Mammary epithelial cell (primary cell): Measurements from ENCODE around the gene SIK3.

Experiments used
- EZH2 ChIP-seq: IDR thresholded peaks from 2 replicates; pipeline ENCODE4 v1.6.1; 2012; ENCODE audit warnings: low read length, inconsistent platforms, borderline replicate concordance
- TF ChIP-seq, protein P1 (sequence below), 2 donors: IDR thresholded peaks in 1 of 2; conservative IDR thresholded peaks in 1 of 2; 2 replicates each; pipeline ENCODE4 v1.5.1; 2011 to 2012; ENCODE audit warnings: inconsistent platforms in 2 of 2, low read length in 2 of 2, mild to moderate bottlenecking in 2 of 2, control low read depth in 1 of 2, low read depth in 1 of 2; ENCODE audit not compliant: insufficient read depth in 1 of 2; ENCODE audit errors: extremely low read depth in 1 of 2

DNA sequence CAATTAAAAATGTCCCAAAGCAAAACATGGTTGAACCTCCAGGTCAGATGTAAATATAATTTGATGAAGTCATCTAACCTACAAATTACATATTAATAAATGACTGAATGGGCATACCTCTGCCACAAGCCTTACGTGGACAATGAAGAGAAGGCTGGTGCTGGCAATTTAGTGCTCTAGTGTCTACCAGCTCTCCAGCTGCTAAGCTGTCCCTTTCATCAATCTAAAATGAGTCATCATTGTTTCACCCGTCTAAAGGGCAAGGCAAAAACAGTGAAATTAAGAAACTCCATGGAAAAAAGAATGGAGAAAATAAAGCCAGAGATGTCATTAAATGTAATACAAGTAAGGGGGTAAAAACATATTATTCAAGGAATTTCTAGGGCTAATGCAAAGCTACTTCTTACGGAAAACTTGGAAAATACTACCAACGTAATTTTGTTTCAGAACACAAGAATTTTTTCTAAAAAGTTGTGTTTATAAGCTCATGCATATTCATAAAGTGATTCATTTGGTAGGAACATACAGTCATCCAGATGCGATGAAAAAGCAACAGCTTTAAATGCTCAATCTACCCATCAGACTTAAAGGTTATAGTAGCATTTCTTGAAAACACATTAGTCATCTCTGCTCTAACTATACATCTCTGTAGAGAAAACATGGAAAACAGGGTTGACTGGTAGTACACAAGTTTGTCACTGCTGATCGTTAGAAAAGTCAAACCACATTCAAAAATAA, 71.5 kb downstream of the SIK3 start:
- TF ChIP-seq, protein P1, sequence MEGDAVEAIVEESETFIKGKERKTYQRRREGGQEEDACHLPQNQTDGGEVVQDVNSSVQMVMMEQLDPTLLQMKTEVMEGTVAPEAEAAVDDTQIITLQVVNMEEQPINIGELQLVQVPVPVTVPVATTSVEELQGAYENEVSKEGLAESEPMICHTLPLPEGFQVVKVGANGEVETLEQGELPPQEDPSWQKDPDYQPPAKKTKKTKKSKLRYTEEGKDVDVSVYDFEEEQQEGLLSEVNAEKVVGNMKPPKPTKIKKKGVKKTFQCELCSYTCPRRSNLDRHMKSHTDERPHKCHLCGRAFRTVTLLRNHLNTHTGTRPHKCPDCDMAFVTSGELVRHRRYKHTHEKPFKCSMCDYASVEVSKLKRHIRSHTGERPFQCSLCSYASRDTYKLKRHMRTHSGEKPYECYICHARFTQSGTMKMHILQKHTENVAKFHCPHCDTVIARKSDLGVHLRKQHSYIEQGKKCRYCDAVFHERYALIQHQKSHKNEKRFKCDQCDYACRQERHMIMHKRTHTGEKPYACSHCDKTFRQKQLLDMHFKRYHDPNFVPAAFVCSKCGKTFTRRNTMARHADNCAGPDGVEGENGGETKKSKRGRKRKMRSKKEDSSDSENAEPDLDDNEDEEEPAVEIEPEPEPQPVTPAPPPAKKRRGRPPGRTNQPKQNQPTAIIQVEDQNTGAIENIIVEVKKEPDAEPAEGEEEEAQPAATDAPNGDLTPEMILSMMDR (conservative IDR thresholded peaks at IDR 0.05 in 1 of 2, IDR thresholded peaks at IDR 0.05 in 1 of 2; ENCODE audit: extremely low read depth in 1 of 2, insufficient read depth in 1 of 2, low read depth in 1 of 2, low read length in 2 of 2) = no peak
- TF ChIP-seq EZH2 = no peak
